ENCODE measurements around the gene MFN1. TPM values are rescaled to one million over a fixed set of nuclear protein-coding genes. Genes with fewer than 3 reads are reported as not detected.

The MFN1 gene
- total and polyA plus RNA-seq, 8 donors: 12.6 to 44.4 (median 33.1) TPM

GRCh38 chr3:179421500-179421899, 74.0 kb downstream of the MFN1 start:
- intact Hi-C loops (cut with DNase I): no loop called here
- FAIRE-seq (no peak), ATAC-seq (no peak), DNase-seq (no peak)
- Histone ChIP-seq H3K36me3 (no peaks in the 10 kb centered on the region), H3K27me3 (no peaks in the 10 kb centered on the region), H3K4me3 (no peak overlapping the region), H3K27ac (no peak overlapping the region), H3K9me3 (no peaks in the 10 kb centered on the region), H3K4me1 (no peaks in the 10 kb centered on the region)
- no peak for TF ChIP-seq CTCF (IDR thresholded peaks at IDR 0.05)
- 45 to 50% methylated on average over 2 of the region's 2 CpGs for WGBS, 2 donors

DNA sequence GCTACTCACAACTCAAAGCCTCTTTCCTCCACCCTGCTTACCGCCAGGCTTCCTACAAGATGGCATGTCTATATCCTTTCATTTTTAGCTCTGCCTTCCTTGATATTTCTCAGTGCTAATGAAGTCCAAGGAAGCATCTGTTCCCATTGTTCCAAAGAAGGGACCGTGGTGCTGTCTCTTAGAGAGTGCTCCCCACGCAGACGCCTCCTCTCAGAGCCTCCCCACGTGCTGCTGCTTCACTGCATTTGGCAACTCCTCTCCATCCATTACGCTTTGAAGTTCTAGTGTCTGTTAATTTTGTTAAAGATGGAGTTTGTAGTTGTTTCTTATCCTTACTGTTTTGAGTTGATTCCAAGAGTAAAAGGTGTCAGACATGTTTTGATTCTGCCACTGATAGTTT, 77.6 kb downstream of the MFN1 start:
- DNase-seq (no peak), ATAC-seq (no peak), FAIRE-seq (no peak)
- Histone ChIP-seq H3K27me3 (no peaks in the 10 kb centered on the region), H3K4me1 (no peaks in the 10 kb centered on the region), H3K36me3 (no peaks in the 10 kb centered on the region), H3K9me3 (no peaks in the 10 kb centered on the region), H3K4me3 (no peak overlapping the region), H3K27ac (no peak overlapping the region)
- WGBS, 2 donors: 88 to 90% methylated on average over 6 of the region's 6 CpGs
- TF ChIP-seq CTCF (IDR thresholded peaks at IDR 0.05): no peak
- intact Hi-C loops (cut with DNase I): no loop called here

DNA sequence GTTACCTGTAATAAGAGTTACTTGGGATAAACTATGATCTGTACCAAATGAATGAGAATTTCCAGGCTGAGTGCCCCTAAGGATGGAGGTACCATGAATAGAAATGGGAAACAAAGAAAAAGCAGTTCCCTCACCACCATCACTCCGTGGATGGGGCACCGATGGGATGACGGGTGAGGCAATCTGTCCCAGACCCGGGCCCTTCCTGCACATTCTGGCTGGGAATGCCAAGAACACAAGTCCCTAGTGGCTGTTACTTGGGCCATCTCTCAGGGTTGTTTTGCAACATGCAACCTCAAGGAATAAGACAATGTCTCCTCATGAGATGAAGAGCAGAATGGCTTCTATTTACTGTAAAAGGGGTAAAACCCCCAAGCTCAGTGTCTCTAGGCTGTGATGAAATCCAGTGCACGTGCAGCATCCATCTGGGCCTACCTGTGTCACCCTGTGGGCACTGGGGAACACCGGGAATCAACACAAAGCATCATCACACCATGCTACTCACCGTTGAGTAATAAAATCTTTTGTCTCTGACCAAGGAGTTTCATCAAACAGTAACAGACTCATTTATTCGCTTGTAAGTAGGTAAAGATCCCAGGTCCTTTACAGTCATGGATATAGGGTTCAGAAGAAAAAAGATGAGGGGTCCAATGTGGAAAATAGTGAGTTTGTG, 81.5 kb downstream of the MFN1 start:
- no peaks in the 10 kb centered on the region for H3K36me3 ChIP-seq
- no peak overlapping the region for H3K4me3 ChIP-seq
- H3K4me1 ChIP-seq: no peaks in the 10 kb centered on the region
- ATAC-seq (no peak), DNase-seq (no peak), FAIRE-seq (no peak)
- no peaks in the 10 kb centered on the region for H3K27me3 ChIP-seq
- no peaks in the 10 kb centered on the region for H3K9me3 ChIP-seq
- no peak for TF ChIP-seq CTCF (IDR thresholded peaks at IDR 0.05)
- H3K27ac ChIP-seq: no peak overlapping the region
- intact Hi-C loops (cut with DNase I): no loop called here
- 82 to 87% methylated on average over 8 of the region's 8 CpGs for WGBS, 2 donors

DNA sequence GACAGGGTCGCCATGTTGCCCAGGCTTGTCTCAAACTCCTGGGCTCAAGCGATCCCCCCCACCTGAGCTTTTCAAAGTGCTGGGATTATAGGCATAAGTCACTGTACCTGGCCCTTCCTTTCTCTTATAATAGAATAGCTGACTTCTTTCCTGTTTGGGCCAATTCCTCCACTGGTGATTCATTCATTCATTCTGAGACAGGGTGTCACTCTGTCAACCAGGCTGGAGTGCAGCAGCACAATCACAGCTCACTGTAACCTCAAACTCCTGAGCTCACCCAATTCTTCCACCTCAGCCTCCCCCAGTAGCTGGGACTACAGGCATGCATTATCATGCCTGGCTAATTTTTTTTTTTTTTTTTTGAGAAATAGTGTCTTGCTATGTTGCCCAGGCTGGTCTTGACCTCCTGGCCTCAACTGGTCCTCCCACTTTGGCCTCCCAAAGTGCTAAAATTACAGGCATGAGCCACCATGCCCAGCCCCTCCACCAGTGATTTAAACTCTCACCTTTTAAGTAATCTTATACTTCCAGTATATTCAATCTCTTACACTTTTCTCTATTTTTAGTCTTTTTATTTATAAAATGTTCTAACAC, 82.9 kb downstream of the MFN1 start:
- no peaks in the 10 kb centered on the region for H3K27me3 ChIP-seq
- ATAC-seq (no peak), FAIRE-seq (no peak), DNase-seq (no peak)
- H3K9me3 ChIP-seq: no peaks in the 10 kb centered on the region
- 86 to 93% methylated on average over 2 of the region's 2 CpGs for WGBS, 2 donors
- no peaks in the 10 kb centered on the region for H3K4me1 ChIP-seq
- intact Hi-C loops (cut with DNase I): no loop called here
- no peak overlapping the region for H3K27ac ChIP-seq
- H3K36me3 ChIP-seq: no peaks in the 10 kb centered on the region
- no peak for TF ChIP-seq CTCF (IDR thresholded peaks at IDR 0.05)
- H3K4me3 ChIP-seq: no peak overlapping the region

DNA sequence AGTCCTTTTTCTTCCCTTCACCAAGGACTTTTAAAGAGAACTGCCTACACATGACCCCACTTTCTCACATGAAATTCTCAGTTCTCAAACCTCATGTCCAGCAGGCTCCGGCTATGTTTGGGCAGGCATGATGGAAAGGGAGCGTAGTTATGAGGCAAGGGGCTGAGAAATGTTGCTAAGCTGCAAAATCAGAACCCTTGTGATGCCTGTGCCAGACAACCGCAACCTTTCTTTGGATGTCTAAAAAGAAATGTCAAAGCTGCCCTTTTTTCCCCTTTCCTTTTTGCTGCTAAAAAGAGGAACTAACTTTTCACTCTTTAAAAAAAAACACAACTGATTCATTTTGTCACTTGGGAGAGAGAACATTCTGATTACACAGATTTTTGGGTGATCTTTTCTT, 84.5 kb downstream of the MFN1 start:
- WGBS, 2 donors: 84 to 88% methylated on average over 3 of the region's 3 CpGs
- Histone ChIP-seq H3K9me3 (no peaks in the 10 kb centered on the region), H3K4me3 (no peak overlapping the region), H3K36me3 (no peaks in the 10 kb centered on the region), H3K4me1 (no peaks in the 10 kb centered on the region), H3K27me3 (no peaks in the 10 kb centered on the region), H3K27ac (peak overlapping the region in 1 of 4 donors; percentile 21)
- no peak for TF ChIP-seq CTCF (IDR thresholded peaks at IDR 0.05)
- DNase-seq (peak in 1 of 6 donors; percentile 22), ATAC-seq (peak in 2 of 4 donors; percentile 65 to 72), FAIRE-seq (no peak)
- intact Hi-C loops (cut with DNase I): no loop called here

Measured in pancreas (tissue), 10 donors.